ENCODE measurements around the gene RPL32. TPM values are rescaled to one million over a fixed set of nuclear protein-coding genes. Genes with fewer than 3 reads are reported as not detected.

RPL32 gene
- total RNA-seq, 4 donors from 2014 or later = 675 to 1,285 (median 784) TPM

DNA sequence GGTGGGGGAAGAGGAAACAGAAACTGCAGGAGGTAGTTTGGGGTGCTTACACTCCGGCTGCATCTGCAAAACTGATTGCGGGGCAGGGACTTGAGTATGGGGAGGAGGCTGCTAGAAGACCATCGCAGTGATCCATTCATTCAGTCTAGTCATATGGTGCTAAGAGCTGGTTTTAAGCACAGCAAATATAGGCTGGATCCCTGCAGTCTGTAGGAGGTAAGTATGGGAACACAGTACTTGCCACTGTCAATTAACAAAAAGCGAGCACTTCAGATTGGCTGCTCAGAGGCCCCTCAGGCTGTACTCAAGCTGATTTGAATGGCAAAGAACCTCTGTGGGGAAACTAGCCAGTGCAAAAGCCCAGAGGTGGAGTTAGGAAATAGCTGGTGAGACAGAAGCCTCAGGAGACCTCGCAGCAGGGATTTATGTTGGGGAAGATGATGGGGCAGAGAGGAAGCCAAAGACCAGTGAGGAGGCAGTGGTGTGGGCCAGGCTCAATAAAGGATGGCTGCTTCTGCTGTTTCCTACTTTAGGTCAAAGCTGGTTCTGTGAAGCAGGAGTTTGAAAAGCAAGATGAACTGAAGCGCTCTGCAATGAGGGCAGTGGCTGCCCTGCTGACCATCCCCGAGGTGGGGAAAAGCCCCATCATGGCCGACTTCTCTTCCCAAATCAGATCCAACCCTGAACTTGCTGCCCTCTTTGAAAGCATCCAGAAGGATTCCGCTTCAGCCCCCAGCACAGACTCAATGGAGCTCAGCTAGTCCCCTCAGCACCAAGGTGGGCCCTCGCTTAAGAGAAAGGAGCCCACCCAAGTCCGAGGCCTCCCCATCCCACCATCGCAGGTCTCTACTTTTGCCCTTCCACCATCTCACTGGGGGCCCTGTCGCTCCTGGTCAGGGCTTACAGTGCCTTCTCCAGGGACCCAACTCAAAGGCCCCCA, 7.9 kb downstream of the RPL32 start:
- TF ChIP-seq, protein P1, sequence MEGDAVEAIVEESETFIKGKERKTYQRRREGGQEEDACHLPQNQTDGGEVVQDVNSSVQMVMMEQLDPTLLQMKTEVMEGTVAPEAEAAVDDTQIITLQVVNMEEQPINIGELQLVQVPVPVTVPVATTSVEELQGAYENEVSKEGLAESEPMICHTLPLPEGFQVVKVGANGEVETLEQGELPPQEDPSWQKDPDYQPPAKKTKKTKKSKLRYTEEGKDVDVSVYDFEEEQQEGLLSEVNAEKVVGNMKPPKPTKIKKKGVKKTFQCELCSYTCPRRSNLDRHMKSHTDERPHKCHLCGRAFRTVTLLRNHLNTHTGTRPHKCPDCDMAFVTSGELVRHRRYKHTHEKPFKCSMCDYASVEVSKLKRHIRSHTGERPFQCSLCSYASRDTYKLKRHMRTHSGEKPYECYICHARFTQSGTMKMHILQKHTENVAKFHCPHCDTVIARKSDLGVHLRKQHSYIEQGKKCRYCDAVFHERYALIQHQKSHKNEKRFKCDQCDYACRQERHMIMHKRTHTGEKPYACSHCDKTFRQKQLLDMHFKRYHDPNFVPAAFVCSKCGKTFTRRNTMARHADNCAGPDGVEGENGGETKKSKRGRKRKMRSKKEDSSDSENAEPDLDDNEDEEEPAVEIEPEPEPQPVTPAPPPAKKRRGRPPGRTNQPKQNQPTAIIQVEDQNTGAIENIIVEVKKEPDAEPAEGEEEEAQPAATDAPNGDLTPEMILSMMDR (IDR thresholded peaks at IDR 0.05; ENCODE audit: low read depth) = no peak

DNA sequence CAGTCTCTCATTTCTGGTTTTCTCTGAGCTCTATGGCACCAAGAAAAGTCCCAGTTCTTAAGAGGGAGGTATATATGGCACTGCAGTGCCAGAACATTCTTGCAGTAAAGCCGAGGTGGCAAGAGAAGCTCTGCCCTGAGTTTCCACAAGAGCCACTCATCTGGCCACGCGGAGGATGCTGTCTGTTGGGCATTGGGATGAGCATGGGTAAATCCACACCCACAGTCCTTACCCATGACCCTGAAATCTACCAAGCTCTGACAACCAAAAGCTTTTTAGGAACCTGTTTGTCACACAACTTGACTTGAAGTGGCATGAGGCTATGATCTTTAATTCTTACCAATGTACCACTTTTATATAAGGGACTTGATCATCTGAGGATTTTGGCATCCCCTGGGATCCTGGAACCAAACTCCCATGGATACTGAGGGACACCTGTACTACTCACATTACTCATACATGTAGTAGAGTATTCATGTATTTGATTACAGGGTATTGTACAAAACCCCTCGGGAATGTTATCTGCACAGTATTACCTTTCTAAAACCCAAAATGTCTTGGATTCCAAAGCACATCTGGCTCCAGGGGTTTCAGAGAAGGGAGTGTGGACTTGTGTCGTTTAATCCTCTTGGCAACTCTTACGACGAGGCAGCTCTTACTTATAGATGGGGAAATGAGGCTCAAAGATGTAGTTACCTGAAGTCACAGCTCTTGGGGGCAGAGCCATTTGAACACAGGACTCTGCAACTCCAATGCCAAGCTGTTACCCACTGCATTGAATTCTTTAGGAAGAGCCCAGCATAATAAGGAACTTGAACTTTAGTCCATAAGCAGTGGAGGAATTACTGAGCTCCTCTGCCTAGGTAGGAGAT, 8.8 kb downstream of the RPL32 start:
- TF ChIP-seq, protein P1 (IDR thresholded peaks at IDR 0.05; ENCODE audit: low read depth) = no peak

DNA sequence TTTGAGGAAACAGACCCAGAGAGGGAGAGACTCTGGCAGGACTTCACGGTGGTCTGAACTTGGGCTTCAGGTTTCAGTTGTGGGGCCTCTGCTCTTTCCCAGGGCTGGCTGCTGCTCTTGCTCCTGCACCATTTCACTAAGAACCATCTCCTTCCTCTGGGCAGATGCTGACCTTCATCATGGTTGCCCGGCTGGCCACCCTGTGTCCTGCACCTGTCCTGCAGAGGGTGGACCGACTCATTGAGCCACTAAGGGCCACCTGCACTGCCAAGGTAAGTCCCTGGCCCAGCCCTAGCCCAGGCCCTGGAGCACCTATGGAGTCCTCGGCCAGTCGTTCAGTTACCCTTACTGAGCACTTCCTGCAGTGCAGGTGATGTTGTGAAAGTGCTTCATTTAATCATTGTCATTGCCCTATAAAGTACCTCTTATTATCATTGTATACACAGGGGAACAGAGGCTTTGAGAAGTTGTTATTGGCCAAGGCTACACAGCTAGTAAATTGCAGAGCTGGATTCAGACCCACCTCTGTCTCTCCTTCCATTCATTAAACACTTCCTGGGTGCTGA, 10.0 kb downstream of the RPL32 start:
- TF ChIP-seq, protein P1 (IDR thresholded peaks at IDR 0.05; ENCODE audit: low read depth) = no peak

DNA sequence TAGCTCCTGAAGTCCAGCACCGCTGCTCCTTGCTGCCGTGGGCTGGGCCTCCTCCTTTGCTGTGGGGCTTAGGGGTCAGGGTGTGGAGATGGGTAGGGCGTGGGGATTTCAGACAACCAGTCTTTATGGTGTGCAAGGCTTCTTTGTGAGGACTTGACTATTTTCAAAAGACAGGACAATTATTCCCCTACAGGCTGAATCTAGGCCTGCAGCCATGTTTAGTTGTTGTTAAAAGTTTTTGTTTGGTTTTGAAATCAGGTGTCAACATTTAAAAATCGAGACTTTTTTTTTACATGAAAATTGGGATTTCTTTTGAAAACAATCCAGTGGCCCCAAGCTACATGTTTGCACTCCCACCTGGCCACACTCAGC, 10.6 kb downstream of the RPL32 start:
- TF ChIP-seq, protein P1 (IDR thresholded peaks at IDR 0.05; ENCODE audit: low read depth) = no peak

DNA sequence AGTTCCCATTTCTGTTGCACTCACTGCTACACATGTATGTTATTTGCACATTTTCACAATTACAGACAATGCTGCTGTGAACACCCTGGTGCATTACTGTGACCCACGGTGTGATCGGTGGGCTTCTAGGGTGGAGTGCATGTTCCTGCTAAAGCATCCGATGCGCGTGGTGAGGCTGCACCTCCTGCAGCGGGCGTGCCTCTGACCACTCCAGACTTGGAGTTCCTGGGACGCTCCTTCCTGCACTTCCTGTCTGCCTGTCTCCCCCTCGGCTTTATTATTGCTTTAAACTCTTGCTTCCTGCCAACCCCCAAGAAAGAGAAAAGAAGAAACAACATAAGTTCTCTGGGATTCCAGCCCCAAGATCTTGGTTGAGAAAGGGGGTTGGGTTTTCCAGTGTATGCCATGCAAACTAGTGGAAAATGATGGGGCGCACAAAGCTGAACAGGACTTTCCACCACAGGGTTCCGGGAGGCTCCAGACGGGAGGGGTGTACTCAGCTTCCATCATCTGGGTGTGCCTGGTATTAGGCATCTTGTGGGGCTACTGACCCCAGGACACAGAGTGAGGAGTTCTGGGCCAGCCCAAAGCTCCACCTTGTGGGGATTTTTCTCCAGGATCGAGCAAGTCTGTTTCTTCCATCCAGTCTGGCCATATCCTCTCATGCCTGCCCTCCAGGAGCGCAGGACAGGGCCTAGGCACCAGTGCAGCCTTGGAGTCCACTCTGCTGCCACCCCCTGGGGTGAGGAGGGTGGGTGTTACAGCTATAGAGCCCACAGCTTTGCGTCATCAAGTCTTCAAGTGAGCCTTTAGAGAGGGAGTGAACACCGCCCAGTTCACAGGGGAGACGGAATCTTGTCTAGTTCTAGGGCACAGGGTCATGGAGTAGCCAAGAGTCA, 11.2 kb downstream of the RPL32 start:
- TF ChIP-seq, protein P1 (IDR thresholded peaks at IDR 0.05; ENCODE audit: low read depth) = no peak

DNA sequence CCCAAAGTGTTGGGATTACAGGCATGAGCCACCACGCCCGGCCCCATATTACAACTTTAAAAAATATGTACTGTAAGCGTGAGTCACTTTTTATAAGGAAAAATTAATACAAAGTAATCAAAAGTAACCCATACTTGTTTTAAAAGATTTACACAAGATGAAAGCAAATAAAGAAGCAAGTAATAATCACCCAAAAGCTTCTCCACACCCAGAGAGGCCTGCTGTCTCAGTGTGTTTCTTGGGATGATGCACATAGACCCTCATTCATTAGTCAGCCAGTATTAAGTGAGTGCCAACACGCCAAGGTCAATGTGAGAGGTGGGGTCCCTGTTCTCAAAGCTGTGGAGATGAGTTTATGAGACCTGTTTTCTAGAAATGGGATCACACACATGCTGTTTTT, 12.0 kb downstream of the RPL32 start:
- TF ChIP-seq, protein P1 (IDR thresholded peaks at IDR 0.05; ENCODE audit: low read depth) = no peak

All from subcutaneous adipose tissue (tissue), 4 donors.